Measurements from ENCODE around the gene RASGRF2. TPM values are rescaled to one million over a fixed set of nuclear protein-coding genes. Genes with fewer than 3 reads are reported as not detected.

The RASGRF2 gene
- total RNA-seq, 1 donor from 2014 or later: 0.05 TPM

- Mint-ChIP-seq H3K27ac (ENCODE audit: unreplicated experiment) (no peak overlapping the region), H3K27me3 (ENCODE audit: unreplicated experiment) (peaks cover 14% of the 10 kb centered on the region), H3K4me3 (ENCODE audit: unreplicated experiment) (no peak overlapping the region), H3K9me3 (ENCODE audit: unreplicated experiment) (no peaks in the 10 kb centered on the region), H3K36me3 (ENCODE audit: unreplicated experiment) (no peaks in the 10 kb centered on the region), H3K4me1 (ENCODE audit: unreplicated experiment) (peaks cover 23% of the 10 kb centered on the region)
- no peak for DNase-seq (ENCODE audit: extremely low spot score, unreplicated experiment)
- no peak for TF ChIP-seq CTCF (IDR thresholded peaks at IDR 0.05)
Measured at GRCh38 chr5:81164476-81164875, 204.3 kb downstream of the RASGRF2 start.

- H3K27ac Mint-ChIP-seq (ENCODE audit: unreplicated experiment): no peak overlapping the region
- peaks cover 23% of the 10 kb centered on the region for H3K4me1 Mint-ChIP-seq (ENCODE audit: unreplicated experiment)
- H3K27me3 Mint-ChIP-seq (ENCODE audit: unreplicated experiment): peaks cover 14% of the 10 kb centered on the region
- H3K9me3 Mint-ChIP-seq (ENCODE audit: unreplicated experiment): no peaks in the 10 kb centered on the region
- no peak for DNase-seq (ENCODE audit: extremely low spot score, unreplicated experiment)
- H3K4me3 Mint-ChIP-seq (ENCODE audit: unreplicated experiment): no peak overlapping the region
- H3K36me3 Mint-ChIP-seq (ENCODE audit: unreplicated experiment): no peaks in the 10 kb centered on the region
- TF ChIP-seq CTCF (IDR thresholded peaks at IDR 0.05): no peak
Measured at GRCh38 chr5:81164936-81165335, 204.8 kb downstream of the RASGRF2 start.

- peak; percentile 57 for TF ChIP-seq CTCF (IDR thresholded peaks at IDR 0.05)
- Mint-ChIP-seq H3K9me3 (ENCODE audit: unreplicated experiment) (no peaks in the 10 kb centered on the region), H3K27ac (ENCODE audit: unreplicated experiment) (no peak overlapping the region), H3K27me3 (ENCODE audit: unreplicated experiment) (peaks cover 14% of the 10 kb centered on the region), H3K4me1 (ENCODE audit: unreplicated experiment) (peaks cover 23% of the 10 kb centered on the region), H3K4me3 (ENCODE audit: unreplicated experiment) (no peak overlapping the region), H3K36me3 (ENCODE audit: unreplicated experiment) (no peaks in the 10 kb centered on the region)
- DNase-seq (ENCODE audit: extremely low spot score, unreplicated experiment): no peak
Measured at GRCh38 chr5:81165493-81166119, 205.4 kb downstream of the RASGRF2 start.

- no peak overlapping the region for H3K4me3 Mint-ChIP-seq (ENCODE audit: unreplicated experiment)
- no peaks in the 10 kb centered on the region for H3K36me3 Mint-ChIP-seq (ENCODE audit: unreplicated experiment)
- no peak overlapping the region for H3K27ac Mint-ChIP-seq (ENCODE audit: unreplicated experiment)
- no peak for TF ChIP-seq CTCF (IDR thresholded peaks at IDR 0.05)
- DNase-seq (ENCODE audit: extremely low spot score, unreplicated experiment): no peak
- peaks cover 23% of the 10 kb centered on the region for H3K4me1 Mint-ChIP-seq (ENCODE audit: unreplicated experiment)
- no peaks in the 10 kb centered on the region for H3K9me3 Mint-ChIP-seq (ENCODE audit: unreplicated experiment)
- peaks cover 15% of the 10 kb centered on the region for H3K27me3 Mint-ChIP-seq (ENCODE audit: unreplicated experiment)
Measured at GRCh38 chr5:81166430-81166829, 206.3 kb downstream of the RASGRF2 start.

- H3K9me3 Mint-ChIP-seq (ENCODE audit: unreplicated experiment): no peaks in the 10 kb centered on the region
- H3K27me3 Mint-ChIP-seq (ENCODE audit: unreplicated experiment): peaks cover 17% of the 10 kb centered on the region
- TF ChIP-seq CTCF (IDR thresholded peaks at IDR 0.05): no peak
- H3K4me3 Mint-ChIP-seq (ENCODE audit: unreplicated experiment): no peak overlapping the region
- H3K4me1 Mint-ChIP-seq (ENCODE audit: unreplicated experiment): peaks cover 23% of the 10 kb centered on the region
- no peak for DNase-seq (ENCODE audit: extremely low spot score, unreplicated experiment)
- no peak overlapping the region for H3K27ac Mint-ChIP-seq (ENCODE audit: unreplicated experiment)
- no peaks in the 10 kb centered on the region for H3K36me3 Mint-ChIP-seq (ENCODE audit: unreplicated experiment)
Measured at GRCh38 chr5:81167078-81167477, 206.9 kb downstream of the RASGRF2 start.

All from osteocyte (in vitro differentiated cells).